ENCODE data around the gene CNNM2. TPM values are rescaled to one million over a fixed set of nuclear protein-coding genes. Genes with fewer than 3 reads are reported as not detected.

Gene CNNM2
- total RNA-seq, 1 experiment from 2014 or later: 5.3 TPM

Other genes with a start within 250 kb of the CNNM2 start
- 8.3 and 10.3 TPM in 2 replicates for gene ARL3, start 203.9 kb upstream of the CNNM2 start, total RNA-seq (2014; rRNA removed)
- 2.2 and 3.4 TPM in 2 replicates for gene SFXN2, start 203.7 kb upstream of the CNNM2 start, total RNA-seq (2014; rRNA removed)
- 34.4 and 56.8 TPM in 2 replicates for gene WBP1L, start 174.3 kb upstream of the CNNM2 start, total RNA-seq (2014; rRNA removed)
- gene CYP17A1, start 80.9 kb upstream of the CNNM2 start, total RNA-seq (2014; rRNA removed): not detected in 2 replicates
- gene BORCS7, start 64.0 kb upstream of the CNNM2 start, total RNA-seq (2014; rRNA removed): 23.4 and 31.3 TPM in 2 replicates
- 7.7 and 9.3 TPM in 2 replicates for gene AS3MT, start 48.8 kb upstream of the CNNM2 start, total RNA-seq (2014; rRNA removed)